Astrocyte of the cerebellum (primary cell): Measurements from ENCODE around the gene STPG2.
A peak's percentile ranks its signal among the peaks of the same experiment; 100 is the strongest.
"Not testable (repeated sequence)": the region's sequence is repeated elsewhere in the genome, so short reads cannot be mapped to it uniquely, and the experiment has no call there.

Source experiments
- DNase-seq: peaks from one replicate; pipeline ENCODE4 v3.0.0-alpha.2; 2011; ENCODE audit warnings: low read depth
- H3K4me3 ChIP-seq: 2 replicates; pipeline ENCODE4 v1.5.1; 2011; ENCODE audit warnings: mild to moderate bottlenecking, low read depth, low read length, moderate library complexity
- CTCF ChIP-seq: IDR thresholded peaks from 2 replicates; pipeline ENCODE4 v1.5.1; 2012; ENCODE audit warnings: low read length, low read depth, moderate library complexity, mild to moderate bottlenecking; ENCODE audit errors: missing control alignments
- in situ Hi-C: cut with HindIII; loops from 2 replicates; pipeline ENCODE4 v1.10.0; 2017; ENCODE audit warnings: low sequenced_read_pairs

Gene STPG2

GRCh38 chr4:97587912-97588311, 555.4 kb downstream of the STPG2 start:
- no peak for TF ChIP-seq CTCF
- H3K4me3 ChIP-seq: no peak overlapping the region
- DNase-seq: no peak
- in situ Hi-C loops: no loop called here

- no peak for TF ChIP-seq CTCF
- H3K4me3 ChIP-seq: no peak overlapping the region
- DNase-seq: no peak
- in situ Hi-C loops: no loop called here
Observed at GRCh38 chr4:97585274-97585673, 558.0 kb downstream of the STPG2 start.

DNA sequence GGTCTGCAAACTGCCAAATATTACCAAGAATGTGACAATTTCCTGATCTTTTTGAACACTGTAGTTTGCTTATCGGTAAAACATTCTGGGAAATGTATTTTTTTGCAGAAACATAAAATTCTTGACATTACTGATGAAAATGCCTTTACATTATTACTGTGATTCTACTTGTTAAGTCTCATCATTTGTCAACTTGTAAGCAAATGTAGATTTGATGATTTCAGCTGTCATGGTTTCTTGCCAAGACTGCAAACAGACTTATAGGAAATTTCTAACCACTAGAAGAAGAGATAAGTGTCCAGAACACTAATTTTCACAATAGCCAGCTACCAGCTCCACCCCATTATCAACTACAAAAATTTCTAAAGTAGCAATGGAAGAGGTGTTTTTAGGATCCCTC, 560.4 kb downstream of the STPG2 start:
- no peak for TF ChIP-seq CTCF
- DNase-seq: no peak
- in situ Hi-C loops: no loop called here
- no peak overlapping the region for H3K4me3 ChIP-seq

DNA sequence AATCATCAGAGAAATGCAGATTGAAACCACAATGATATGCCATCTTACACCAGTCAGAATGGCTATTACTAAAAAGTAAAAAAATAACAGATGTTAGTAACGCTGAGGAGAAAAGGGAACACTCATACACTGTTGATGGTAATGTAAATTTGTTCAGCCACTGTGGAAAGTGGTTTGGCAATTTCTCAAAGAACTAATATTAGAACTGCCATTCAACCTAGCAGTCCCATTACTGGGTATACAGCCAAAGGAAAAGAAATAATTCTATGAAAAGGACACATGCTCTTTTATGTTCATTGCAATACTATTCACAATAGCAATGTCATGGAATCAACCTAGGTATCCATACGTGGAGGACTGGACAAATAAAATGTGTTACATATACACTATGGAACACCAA, 566.3 kb downstream of the STPG2 start:
- in situ Hi-C loops: no loop called here
- no peak overlapping the region for H3K4me3 ChIP-seq
- DNase-seq: peak; percentile 53
- TF ChIP-seq CTCF: no peak

GRCh38 chr4:97560009-97560408, 583.3 kb downstream of the STPG2 start:
- no peak for DNase-seq
- TF ChIP-seq CTCF: no peak
- no peak overlapping the region for H3K4me3 ChIP-seq
- in situ Hi-C loops: no loop called here

DNA sequence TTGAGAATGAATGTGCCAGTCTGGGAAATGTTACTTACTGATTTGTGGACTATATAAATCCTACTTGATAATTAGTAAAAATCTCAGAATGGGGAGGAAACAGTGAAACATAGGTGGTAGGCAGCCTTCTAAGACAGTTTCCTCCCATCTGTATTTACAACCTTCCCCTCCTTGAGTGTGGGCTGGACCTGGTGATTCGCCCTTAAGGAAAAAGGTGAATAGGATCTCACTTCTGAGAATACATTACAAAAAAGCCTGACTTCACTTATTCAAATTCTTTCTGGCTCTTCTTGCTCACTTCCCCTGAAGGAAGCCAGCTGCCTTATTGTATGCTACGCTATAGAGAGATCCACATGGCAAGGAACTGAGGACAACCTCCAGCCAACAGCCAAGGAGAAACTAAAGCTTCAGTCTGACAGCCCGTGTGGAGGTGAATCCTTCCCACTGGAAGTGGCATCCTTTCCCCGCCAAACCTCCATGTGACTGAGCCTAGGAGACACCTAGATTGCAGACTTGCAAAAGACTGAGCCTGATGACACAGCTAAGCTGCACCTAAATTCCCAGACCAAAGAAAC, 585.0 kb downstream of the STPG2 start:
- in situ Hi-C loops: no loop called here
- TF ChIP-seq CTCF: no peak
- no peak overlapping the region for H3K4me3 ChIP-seq
- no peak for DNase-seq

- H3K4me3 ChIP-seq, DNase-seq, in situ Hi-C loops: not testable (repeated sequence)
Observed at GRCh38 chr4:97550637-97551036, 592.6 kb downstream of the STPG2 start.
